Daoy (cell line): ENCODE data around the gene PTRH1. TPM values are rescaled to one million over a fixed set of nuclear protein-coding genes. Genes with fewer than 3 reads are reported as not detected.

Experiments
- total RNA-seq: library from RNA; depleted of rRNA; stranded (reverse); fragments of >200 nt; shearing (Covaris generic); gene quantifications from 2 replicates; pipeline ENCODE4 v1.2.3, GENCODE V29; 2014; rRNA removed

The PTRH1 gene
- total RNA-seq, 1 experiment from 2014 or later, result 31.4 TPM

Other genes starting within 250 kb of the PTRH1 start
- gene STXBP1, start 103.4 kb downstream of the PTRH1 start, total RNA-seq, result 26.3 and 41.9 TPM in 2 replicates
- not detected in 2 replicates for gene CFAP157, start 8.7 kb downstream of the PTRH1 start, total RNA-seq
- gene TTC16, start 416 bp upstream of the PTRH1 start, total RNA-seq, result 0.06 TPM in 1 of 2 replicates, not detected in the other
- 5.3 and 18.9 TPM in 2 replicates for gene TOR2A, start 19.6 kb upstream of the PTRH1 start, total RNA-seq
- not detected in 2 replicates for gene SH2D3C, start 63.0 kb upstream of the PTRH1 start, total RNA-seq
- gene CDK9, start 70.4 kb upstream of the PTRH1 start, total RNA-seq, result 47.7 and 56.1 TPM in 2 replicates
- gene FPGS, start 87.2 kb upstream of the PTRH1 start, total RNA-seq, result 117 and 120 TPM in 2 replicates
- 2.6 and 4.1 TPM in 2 replicates for gene ENG, start 139.0 kb upstream of the PTRH1 start, total RNA-seq
- gene AK1, start 162.0 kb upstream of the PTRH1 start, total RNA-seq, result 37.5 and 73.4 TPM in 2 replicates
- gene ST6GALNAC6, start 183.9 kb upstream of the PTRH1 start, total RNA-seq, result 11.3 and 12.7 TPM in 2 replicates
- 29.1 and 78.4 TPM in 2 replicates for gene ST6GALNAC4, start 201.4 kb upstream of the PTRH1 start, total RNA-seq
- gene PIP5KL1, start 215.1 kb upstream of the PTRH1 start, total RNA-seq, result 0.18 and 0.51 TPM in 2 replicates
- 51.9 and 56.2 TPM in 2 replicates for gene DPM2, start 222.2 kb upstream of the PTRH1 start, total RNA-seq